ENCODE data around the gene GRAMD2A. TPM values are rescaled to one million over a fixed set of nuclear protein-coding genes. Genes with fewer than 3 reads are reported as not detected.

GRAMD2A gene
- total RNA-seq, 1 donor from 2014 or later: 3.1 TPM

- no peak for DNase-seq (ENCODE audit: low spot score)
Observed at GRCh38 chr15:72168131-72168807, 29.3 kb downstream of the GRAMD2A start.

GRCh38 chr15:72167445-72167844, 30.1 kb downstream of the GRAMD2A start:
- DNase-seq (ENCODE audit: low spot score): no peak

- DNase-seq (ENCODE audit: low spot score): no peak
Observed at GRCh38 chr15:72166716-72167417, 30.7 kb downstream of the GRAMD2A start.

- DNase-seq (ENCODE audit: low spot score): no peak
Observed at GRCh38 chr15:72163719-72164118, 33.9 kb downstream of the GRAMD2A start.

GRCh38 chr15:72162569-72162968, 35.0 kb downstream of the GRAMD2A start:
- DNase-seq (ENCODE audit: low spot score): no peak

GRCh38 chr15:72161361-72162132, 36.0 kb downstream of the GRAMD2A start:
- no peak for DNase-seq (ENCODE audit: low spot score)

- DNase-seq (ENCODE audit: low spot score): no peak
Observed at GRCh38 chr15:72160696-72161245, 36.8 kb downstream of the GRAMD2A start.

- DNase-seq (ENCODE audit: low spot score): no peak
Observed at GRCh38 chr15:72156928-72157327, 40.7 kb downstream of the GRAMD2A start.

- peak; percentile 92 for DNase-seq (ENCODE audit: low spot score)
Observed at GRCh38 chr15:72155635-72156616, 41.7 kb downstream of the GRAMD2A start.

- DNase-seq (ENCODE audit: low spot score): peak; percentile 94
Observed at GRCh38 chr15:72155003-72155621, 42.5 kb downstream of the GRAMD2A start.

- DNase-seq (ENCODE audit: low spot score): no peak
Observed at GRCh38 chr15:72154316-72154715, 43.3 kb downstream of the GRAMD2A start.

GRCh38 chr15:72153269-72154000, 44.2 kb downstream of the GRAMD2A start:
- no peak for DNase-seq (ENCODE audit: low spot score)

GRCh38 chr15:72147418-72147817, 50.2 kb downstream of the GRAMD2A start:
- no peak for DNase-seq (ENCODE audit: low spot score)

GRCh38 chr15:72146934-72147333, 50.7 kb downstream of the GRAMD2A start:
- no peak for DNase-seq (ENCODE audit: low spot score)

GRCh38 chr15:72146221-72146620, 51.4 kb downstream of the GRAMD2A start:
- no peak for DNase-seq (ENCODE audit: low spot score)

- no peak for DNase-seq (ENCODE audit: low spot score)
Observed at GRCh38 chr15:72141171-72142084, 56.2 kb downstream of the GRAMD2A start.

- DNase-seq (ENCODE audit: low spot score): no peak
Observed at GRCh38 chr15:72140088-72140487, 57.5 kb downstream of the GRAMD2A start.

GRCh38 chr15:72139667-72140066, 57.9 kb downstream of the GRAMD2A start:
- no peak for DNase-seq (ENCODE audit: low spot score)

Data from ureter (tissue), 1 donor.